Keratinocyte (primary cell): ENCODE measurements around the gene WNK2. TPM values are rescaled to one million over a fixed set of nuclear protein-coding genes. Genes with fewer than 3 reads are reported as not detected.

Source experiments
- DNase-seq: peaks from one replicate; pipeline ENCODE4 v3.0.0-alpha.2; 2011; ENCODE audit warnings: low read depth, missing footprints, low spot score
- FAIRE-seq: peaks from 2 replicates; lab custom pipeline; 2011; peaks lifted over from hg19 to GRCh38; lab: Jason Lieb, UNC
- H2AFZ ChIP-seq: 2 replicates; pipeline ENCODE4 v1.6.0; 2012; ENCODE audit warnings: low read length, control low read depth, inconsistent platforms; ENCODE audit not compliant: control insufficient read depth
- H3K27ac ChIP-seq: 2 replicates; pipeline ENCODE4 v1.5.1; 2011; ENCODE audit warnings: low read length; ENCODE audit not compliant: control insufficient read depth, insufficient read depth
- H3K27me3 ChIP-seq: 3 replicates; pipeline ENCODE4 v1.6.0; 2011; ENCODE audit warnings: low read length; ENCODE audit not compliant: control insufficient read depth, insufficient read depth; ENCODE audit errors: extremely low read depth
- H3K36me3 ChIP-seq, 2 experiments: 2 replicates in 1 of 2; 3 replicates in 1 of 2; pipeline ENCODE4 v1.5.1; 2011; ENCODE audit warnings: low read length in 2 of 2, mild to moderate bottlenecking in 1 of 2; ENCODE audit not compliant: control insufficient read depth in 2 of 2, insufficient read depth in 2 of 2; ENCODE audit errors: extremely low read depth in 1 of 2
- H3K4me1 ChIP-seq: 3 replicates; pipeline ENCODE4 v1.5.1; 2011; ENCODE audit warnings: low read length; ENCODE audit not compliant: control insufficient read depth, insufficient read depth; ENCODE audit errors: extremely low read depth
- H3K4me2 ChIP-seq: 3 replicates; pipeline ENCODE4 v1.6.0; 2011; ENCODE audit warnings: low read depth, low read length; ENCODE audit not compliant: control insufficient read depth, insufficient read depth; ENCODE audit errors: extremely low read depth
- H3K4me3 ChIP-seq, 3 experiments: fragments of 200-600 bp in 1 of 3; sonication (generic) in 1 of 3; 2 replicates in 2 of 3; 3 replicates in 1 of 3; pipeline ENCODE4 v1.5.1; 2011 to 2016; ENCODE audit warnings: low read length in 3 of 3, mild to moderate bottlenecking in 3 of 3, control low read depth in 2 of 3, inconsistent platforms in 1 of 3, low read depth in 1 of 3, mixed read lengths in 1 of 3, mixed run types in 1 of 3, moderate library complexity in 1 of 3; ENCODE audit not compliant: control insufficient read depth in 2 of 3, insufficient read depth in 2 of 3; ENCODE audit errors: extremely low read depth in 1 of 3
- H3K79me2 ChIP-seq: 2 replicates; pipeline ENCODE4 v1.6.0; 2012; ENCODE audit warnings: low read length; ENCODE audit not compliant: control insufficient read depth, insufficient read depth
- H3K9ac ChIP-seq: 3 replicates; pipeline ENCODE4 v1.6.0; 2011; ENCODE audit warnings: low read length; ENCODE audit not compliant: control insufficient read depth, insufficient read depth; ENCODE audit errors: extremely low read depth
- H3K9me1 ChIP-seq: 3 replicates; pipeline ENCODE4 v1.6.0; 2011; ENCODE audit warnings: low read length; ENCODE audit not compliant: control insufficient read depth, insufficient read depth; ENCODE audit errors: extremely low read depth
- H3K9me3 ChIP-seq: 2 replicates; pipeline ENCODE4 v1.5.1; 2012; ENCODE audit warnings: low read depth, low read length; ENCODE audit not compliant: control insufficient read depth
- H4K20me1 ChIP-seq: 3 replicates; pipeline ENCODE4 v1.6.0; 2011; ENCODE audit warnings: low read length; ENCODE audit not compliant: control insufficient read depth, insufficient read depth; ENCODE audit errors: extremely low read depth
- CTCF ChIP-seq, 3 experiments: IDR thresholded peaks in 1 of 3; conservative IDR thresholded peaks in 1 of 3; optimal IDR thresholded peaks in 1 of 3; 2 replicates in 2 of 3; 3 replicates in 1 of 3; pipeline versions ENCODE3 to v1.5.1; 2011; ENCODE audit warnings: low read length in 3 of 3, mild to moderate bottlenecking in 3 of 3, moderate library complexity in 2 of 3, control low read depth in 1 of 3, inconsistent platforms in 1 of 3; ENCODE audit not compliant: insufficient read depth in 2 of 3; ENCODE audit errors: extremely low read depth in 1 of 3
- EZH2 ChIP-seq: IDR thresholded peaks from one replicate; pipeline ENCODE4 v1.6.1; 2012; ENCODE audit warnings: inconsistent platforms, mild to moderate bottlenecking, low read length, moderate library complexity
- dilution Hi-C: fragments of 300-500 bp; cut with MboI; formaldehyde crosslinking; loops from one replicate; pipeline ENCODE4 v1.7.0; 2020; ENCODE audit warnings: low sequenced_read_pairs; ENCODE audit not compliant: extremely low pct_ligation_motif_present
- polyA plus RNA-seq, 5 experiments: library from polyadenylated mRNA; depleted of rRNA in 3 of 5; stranded (reverse) in 3 of 5; stranded (forward) in 1 of 5; unstranded in 1 of 5; fragments of >200 nt; gene quantifications; 1 replicate in 1 of 5; 2 replicates in 3 of 5; 3 replicates in 1 of 5; pipeline versions ENCODE4 v1.2.1 to v1.2.3, GENCODE V29; 2011 to 2012; ENCODE audit warnings: missing spikeins in 2 of 5, low read depth in 1 of 5, low replicate concordance in 1 of 5

WNK2 gene
- polyA plus RNA-seq, 1 donor (not counting 4 experiments of a cell fraction or from before 2014, with no cell fraction given) = not detected

GRCh38 chr9:93309889-93310425, 126.0 kb downstream of the WNK2 start:
- TF ChIP-seq EZH2 (no peak), CTCF (optimal IDR thresholded peaks at IDR 0.05 in 1 of 3, IDR thresholded peaks at IDR 0.05 in 1 of 3, conservative IDR thresholded peaks at IDR 0.05 in 1 of 3; ENCODE audit: extremely low read depth in 1 of 3, insufficient read depth in 2 of 3, low read length in 3 of 3) (no peak)

DNA sequence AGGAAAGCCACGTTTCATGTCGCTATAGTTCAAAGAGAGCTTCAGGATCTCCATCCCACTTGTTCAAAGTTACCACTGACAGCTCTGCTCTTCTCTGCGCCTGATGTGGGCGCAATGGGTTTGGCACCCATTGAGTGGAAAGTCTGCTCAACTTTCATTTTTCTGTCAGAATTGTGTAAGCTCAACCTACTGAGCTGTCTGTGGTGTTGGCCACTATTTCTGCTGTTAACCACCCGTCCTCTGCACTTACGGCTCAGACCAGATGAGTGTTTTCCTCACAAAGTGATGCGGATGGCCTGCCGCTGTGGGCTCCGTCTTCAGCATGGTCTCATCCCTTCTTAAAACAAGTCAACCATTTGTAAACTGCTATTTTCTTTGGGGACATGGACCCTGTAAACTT, 131.2 kb downstream of the WNK2 start:
- Histone ChIP-seq H3K36me3 (no peaks in the 10 kb centered on the region), H3K27ac (no peak overlapping the region), H3K4me2 (no peak overlapping the region), H3K9me1 (no peaks in the 10 kb centered on the region), H3K4me3 (no peak overlapping the region), H3K79me2 (no peaks in the 10 kb centered on the region), H2AFZ (no peak overlapping the region), H3K9me3 (no peaks in the 10 kb centered on the region), H3K9ac (no peak overlapping the region), H3K27me3 (peaks cover 6% of the 10 kb centered on the region), H4K20me1 (no peaks in the 10 kb centered on the region), H3K4me1 (peaks cover 3% of the 10 kb centered on the region)
- dilution Hi-C loops = no loop called here
- TF ChIP-seq CTCF (optimal IDR thresholded peaks at IDR 0.05 in 1 of 3, IDR thresholded peaks at IDR 0.05 in 1 of 3, conservative IDR thresholded peaks at IDR 0.05 in 1 of 3; ENCODE audit: extremely low read depth in 1 of 3, insufficient read depth in 2 of 3, low read length in 3 of 3) = no peak
- no peak for TF ChIP-seq EZH2
- DNase-seq (no peak), FAIRE-seq (no peak)

More at GRCh38 chr9:93309889-93310425, 126.0 kb downstream of the WNK2 start:
- Histone ChIP-seq H3K9me3 (no peaks in the 10 kb centered on the region), H3K9ac (no peak overlapping the region), H3K9me1 (no peaks in the 10 kb centered on the region), H4K20me1 (no peaks in the 10 kb centered on the region), H3K4me1 (peaks cover 3% of the 10 kb centered on the region), H3K79me2 (no peaks in the 10 kb centered on the region), H3K4me3 (no peak overlapping the region), H3K4me2 (no peak overlapping the region), H2AFZ (no peak overlapping the region), H3K27ac (no peak overlapping the region), H3K27me3 (peaks cover 10% of the 10 kb centered on the region), H3K36me3 (no peaks in the 10 kb centered on the region)
- no peak for DNase-seq
- dilution Hi-C loops = no loop called here
- FAIRE-seq = no peak
